IMR-90 (cell line): ENCODE results near the gene HDAC2.

Source experiments
- BHLHE40 ChIP-seq: fragments of 150-350 bp; IDR thresholded peaks from 2 replicates; pipeline ENCODE4 v1.6.1; 2016; ENCODE audit warnings: mild to moderate bottlenecking, low read depth, low read length
- CHD1 ChIP-seq: IDR thresholded peaks from 2 replicates; pipeline ENCODE4 v1.6.1; 2012; ENCODE audit warnings: low read depth, low read length, improper control_type of control experiment
- MXI1 ChIP-seq: IDR thresholded peaks from 2 replicates; pipeline ENCODE4 v1.6.1; 2012; ENCODE audit warnings: low read depth, mild to moderate bottlenecking, low read length, moderate library complexity, borderline replicate concordance
- POLR2A ChIP-seq: IDR thresholded peaks from 2 replicates; pipeline ENCODE4 v1.6.1; 2012; ENCODE audit warnings: mild to moderate bottlenecking, low read depth, low read length
- RAD21 ChIP-seq: IDR thresholded peaks from 2 replicates; pipeline ENCODE4 v1.6.1; 2012; ENCODE audit warnings: low read length, improper control_type of control experiment
- RFX5 ChIP-seq: IDR thresholded peaks from 2 replicates; pipeline ENCODE4 v1.8.0; 2012; ENCODE audit warnings: low read depth, mild to moderate bottlenecking, low read length, moderate library complexity
- TF ChIP-seq, protein P1 (sequence below): conservative IDR thresholded peaks from 2 replicates; pipeline ENCODE4 v1.5.1; 2012; ENCODE audit warnings: mild to moderate bottlenecking, low read depth, low read length, improper control_type of control experiment

DNA sequence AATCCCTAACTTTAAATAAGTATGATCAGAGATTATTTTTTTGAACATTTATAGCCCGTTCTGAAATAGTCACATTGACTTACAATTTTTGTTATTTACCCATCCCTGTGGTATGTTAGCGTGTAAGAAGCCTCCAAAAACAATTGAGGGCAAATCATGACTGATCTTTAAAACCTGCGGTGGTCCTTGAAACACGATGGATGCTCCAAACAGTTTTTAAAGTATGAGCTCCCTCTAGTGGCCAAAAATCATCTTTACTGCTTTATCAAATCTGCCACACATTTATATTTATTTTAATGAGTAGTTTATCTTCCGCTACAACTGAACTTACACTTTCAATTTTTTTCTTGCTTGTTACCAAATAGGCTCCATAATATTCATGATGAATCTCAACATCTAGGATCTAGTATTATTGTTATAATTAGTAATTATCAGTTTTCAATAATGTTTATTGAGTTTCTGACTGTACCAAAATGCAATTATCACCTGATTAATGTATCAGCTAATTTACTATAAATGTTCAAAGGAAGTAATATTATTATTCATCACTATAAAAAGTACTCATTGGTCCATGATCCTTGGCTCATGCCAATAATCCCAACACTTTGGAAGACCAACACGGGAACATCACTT is 61.6 kb downstream of the HDAC2 start:
- TF ChIP-seq, protein P1, sequence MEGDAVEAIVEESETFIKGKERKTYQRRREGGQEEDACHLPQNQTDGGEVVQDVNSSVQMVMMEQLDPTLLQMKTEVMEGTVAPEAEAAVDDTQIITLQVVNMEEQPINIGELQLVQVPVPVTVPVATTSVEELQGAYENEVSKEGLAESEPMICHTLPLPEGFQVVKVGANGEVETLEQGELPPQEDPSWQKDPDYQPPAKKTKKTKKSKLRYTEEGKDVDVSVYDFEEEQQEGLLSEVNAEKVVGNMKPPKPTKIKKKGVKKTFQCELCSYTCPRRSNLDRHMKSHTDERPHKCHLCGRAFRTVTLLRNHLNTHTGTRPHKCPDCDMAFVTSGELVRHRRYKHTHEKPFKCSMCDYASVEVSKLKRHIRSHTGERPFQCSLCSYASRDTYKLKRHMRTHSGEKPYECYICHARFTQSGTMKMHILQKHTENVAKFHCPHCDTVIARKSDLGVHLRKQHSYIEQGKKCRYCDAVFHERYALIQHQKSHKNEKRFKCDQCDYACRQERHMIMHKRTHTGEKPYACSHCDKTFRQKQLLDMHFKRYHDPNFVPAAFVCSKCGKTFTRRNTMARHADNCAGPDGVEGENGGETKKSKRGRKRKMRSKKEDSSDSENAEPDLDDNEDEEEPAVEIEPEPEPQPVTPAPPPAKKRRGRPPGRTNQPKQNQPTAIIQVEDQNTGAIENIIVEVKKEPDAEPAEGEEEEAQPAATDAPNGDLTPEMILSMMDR = peak; percentile 76
- TF ChIP-seq BHLHE40 = no peak
- no peak for TF ChIP-seq RFX5
- TF ChIP-seq POLR2A = no peak
- peak; percentile 83 for TF ChIP-seq RAD21
- no peak for TF ChIP-seq MXI1
- TF ChIP-seq CHD1 = no peak
